DMS153 treated with DMSO at 0.1 percent for 48 hours (cell line): ENCODE data around the gene RABGAP1L.
"Not testable (repeated sequence)": the region's sequence is repeated elsewhere in the genome, so short reads cannot be mapped to it uniquely, and the experiment has no call there.

ENCODE experiments used
- DNase-seq: peaks from one replicate; lab custom pipeline; 2025; ENCODE audit not compliant: unreplicated experiment; lab: John Stamatoyannopoulos, UW

RABGAP1L gene

GRCh38 chr1:174700775-174701174 is 541.5 kb downstream of the RABGAP1L start:
- no peak for DNase-seq

- no peak for DNase-seq
Measured at GRCh38 chr1:174701565-174701964, 542.2 kb downstream of the RABGAP1L start.

GRCh38 chr1:174702011-174702410 is 542.7 kb downstream of the RABGAP1L start:
- no peak for DNase-seq

GRCh38 chr1:174703309-174703708 is 544.0 kb downstream of the RABGAP1L start:
- DNase-seq: no peak

GRCh38 chr1:174704300-174704699 is 545.0 kb downstream of the RABGAP1L start:
- no peak for DNase-seq

GRCh38 chr1:174710868-174711845 is 551.8 kb downstream of the RABGAP1L start:
- DNase-seq: no peak

- DNase-seq: not testable (repeated sequence)
Measured at GRCh38 chr1:174711848-174712247, 552.5 kb downstream of the RABGAP1L start.

- no peak for DNase-seq
Measured at GRCh38 chr1:174712541-174712940, 553.2 kb downstream of the RABGAP1L start.

GRCh38 chr1:174713796-174714195 is 554.5 kb downstream of the RABGAP1L start:
- DNase-seq: no peak

DNA sequence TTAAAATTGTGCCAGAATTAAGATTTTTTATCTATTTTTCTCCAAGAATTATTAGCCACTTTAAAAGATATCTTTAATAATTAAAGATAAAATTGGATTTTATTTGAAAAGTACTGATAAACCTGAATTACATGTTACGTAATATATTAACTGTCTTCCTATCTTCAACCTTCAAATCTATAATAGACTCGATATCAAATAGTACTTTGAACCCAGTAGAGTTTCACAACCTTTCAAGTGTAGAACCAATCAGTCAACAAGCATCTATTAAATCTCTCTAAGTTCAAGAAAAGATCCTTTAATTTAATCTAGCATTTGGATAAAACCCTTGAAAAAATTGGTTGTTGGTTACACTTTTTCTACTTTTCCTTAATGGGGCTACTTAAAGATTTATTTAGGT is 559.9 kb downstream of the RABGAP1L start:
- no peak for DNase-seq

DNA sequence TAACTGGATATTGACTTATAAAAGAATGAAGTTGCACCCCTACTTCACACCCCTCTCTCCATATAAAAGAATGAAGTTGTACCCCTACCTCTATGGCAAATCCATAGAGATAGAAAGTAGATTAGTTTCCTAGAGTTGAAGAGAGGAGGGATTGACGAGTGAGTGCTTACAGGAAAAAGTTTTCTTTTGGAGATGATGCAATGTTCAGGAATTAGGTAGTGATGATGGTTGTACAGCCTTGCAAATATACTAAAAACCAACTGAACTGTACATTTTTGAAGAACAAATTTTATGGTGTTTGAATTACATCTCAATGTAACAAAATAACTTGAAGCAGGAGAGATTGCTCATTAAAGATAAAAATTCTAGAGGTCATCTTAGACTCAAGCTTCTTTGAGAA is 561.3 kb downstream of the RABGAP1L start:
- no peak for DNase-seq

DNA sequence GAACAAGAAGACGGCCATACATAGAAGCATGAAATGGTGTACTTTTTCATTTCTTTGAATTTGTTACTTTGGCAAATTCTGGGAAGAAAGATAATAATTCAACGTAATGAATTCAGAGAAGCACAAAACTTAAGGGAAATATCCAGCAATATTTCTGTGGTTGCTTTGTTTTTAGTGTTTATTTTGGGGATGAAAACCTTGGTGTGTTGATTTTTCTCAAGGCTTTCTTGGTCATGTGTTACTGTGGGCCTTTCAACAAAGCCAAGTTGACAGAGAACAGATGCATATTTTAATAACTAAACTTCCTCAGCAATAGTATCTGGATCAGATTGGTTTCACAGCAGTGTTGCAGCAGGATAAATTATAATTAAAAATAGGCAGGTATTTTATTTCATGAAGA is 561.9 kb downstream of the RABGAP1L start:
- DNase-seq: no peak

GRCh38 chr1:174723816-174724215 is 564.5 kb downstream of the RABGAP1L start:
- no peak for DNase-seq

- no peak for DNase-seq
Measured at GRCh38 chr1:174724219-174724618, 564.9 kb downstream of the RABGAP1L start.

DNA sequence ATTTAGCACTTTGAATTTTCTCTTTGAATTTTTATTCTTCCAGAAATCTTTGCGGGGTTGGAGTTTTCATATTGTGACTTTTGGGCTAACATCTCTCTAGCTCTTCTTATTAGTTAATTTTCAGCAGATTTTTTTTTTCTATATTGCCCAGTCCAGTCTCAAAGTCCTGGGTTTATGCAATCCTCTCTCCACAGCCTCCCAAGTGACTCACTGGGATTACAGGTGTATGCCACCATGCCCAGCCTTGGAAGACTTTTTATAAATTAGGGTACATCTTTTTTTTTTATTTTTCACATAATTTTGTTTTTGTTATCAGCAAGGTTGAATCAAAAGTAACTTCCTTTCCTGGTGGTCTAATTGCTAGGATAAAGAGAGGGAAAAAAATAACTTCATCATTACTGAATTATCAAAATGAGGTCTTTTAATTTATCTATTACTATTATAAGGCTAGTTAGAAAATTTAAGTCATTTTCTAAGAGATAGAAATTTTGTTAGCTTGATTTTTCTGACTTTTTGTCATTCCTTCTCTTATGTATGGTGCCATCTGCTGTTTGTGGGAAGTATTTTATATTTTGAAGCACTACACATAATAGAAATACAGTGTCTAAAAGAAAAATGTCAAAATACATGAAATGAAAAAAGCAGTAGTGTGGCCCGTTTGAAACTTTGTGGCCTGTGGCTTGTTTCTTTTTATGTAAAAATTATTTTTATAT is 567.0 kb downstream of the RABGAP1L start:
- DNase-seq: no peak

- no peak for DNase-seq
Measured at GRCh38 chr1:174726880-174727585, 567.7 kb downstream of the RABGAP1L start.

- no peak for DNase-seq
Measured at GRCh38 chr1:174734270-174734669, 575.0 kb downstream of the RABGAP1L start.

DNA sequence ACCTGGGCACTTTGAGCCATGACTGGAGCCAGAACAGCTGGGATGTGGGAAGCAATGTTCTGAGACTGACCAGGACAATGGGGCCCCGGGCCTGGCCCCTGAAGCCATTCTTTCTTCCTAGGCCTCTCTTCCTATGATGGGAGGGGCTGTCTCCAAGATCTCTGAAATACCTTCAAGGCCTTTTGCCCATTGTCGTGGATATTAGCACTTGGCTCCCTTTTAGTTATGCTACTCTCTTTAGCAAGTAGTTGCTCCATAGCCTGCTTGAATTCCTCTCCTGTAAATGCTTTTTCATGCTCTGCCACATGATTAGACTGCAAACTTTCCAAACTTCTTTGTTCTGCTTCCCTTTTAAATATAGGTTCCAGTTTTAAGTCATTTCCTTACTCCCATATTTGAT is 577.5 kb downstream of the RABGAP1L start:
- DNase-seq: no peak

- no peak for DNase-seq
Measured at GRCh38 chr1:174740249-174740968, 581.1 kb downstream of the RABGAP1L start.

DNA sequence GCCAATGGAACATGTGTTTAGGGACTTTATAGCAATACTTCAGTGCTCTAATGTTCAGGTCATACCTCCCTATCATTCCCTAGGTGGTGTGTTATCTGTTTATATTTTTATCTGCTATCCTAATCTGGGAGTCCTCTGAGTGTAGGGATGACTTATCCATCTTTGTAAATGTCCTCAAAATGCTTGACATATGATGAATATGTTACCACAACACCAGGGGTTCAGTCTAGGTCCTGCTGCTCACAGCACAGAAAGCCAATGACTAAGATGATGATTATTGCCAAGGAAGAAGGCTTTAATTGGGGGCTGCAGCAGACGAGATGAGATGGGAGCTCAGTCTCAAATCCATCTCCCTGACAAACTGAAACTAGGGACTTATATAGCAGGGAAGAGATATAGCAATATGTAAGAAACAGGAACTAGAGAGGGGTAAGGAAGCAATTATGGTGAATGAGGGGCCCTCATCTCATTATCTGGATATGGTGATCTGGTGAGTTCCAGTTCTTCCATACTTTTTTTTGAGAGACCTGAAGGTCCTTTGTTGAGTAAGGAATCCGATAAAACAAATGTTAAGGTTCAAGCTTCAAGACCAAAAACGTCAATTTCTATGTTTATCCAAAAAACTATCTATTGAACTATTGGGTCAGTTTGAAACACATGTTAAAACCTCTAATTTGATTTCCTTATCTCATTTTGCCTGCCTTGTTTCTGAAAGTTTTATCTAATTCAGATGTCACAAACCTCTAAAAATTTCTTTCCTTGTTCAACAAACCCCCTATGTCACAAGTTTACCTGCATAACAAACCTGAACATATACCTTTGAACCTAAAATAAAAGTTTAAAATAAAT is 583.7 kb downstream of the RABGAP1L start:
- no peak for DNase-seq
